C4-2B (cell line): ENCODE data around the gene REG3G.

Experiments
- CTCF ChIP-seq: fragments of 450-650 bp; conservative IDR thresholded peaks from 2 replicates; pipeline ENCODE4 v1.5.1; 2017; ENCODE audit warnings: mild to moderate bottlenecking
- ZFX ChIP-seq: fragments of 450-650 bp; IDR thresholded peaks from 2 replicates; pipeline ENCODE4 v1.6.1; 2017

GRCh38 chr2:78993518-78994148 lies 31.9 kb upstream of the REG3G start:
- TF ChIP-seq CTCF: no peak
- TF ChIP-seq ZFX: no peak
